ENCODE results near the gene CDSN.

DNA sequence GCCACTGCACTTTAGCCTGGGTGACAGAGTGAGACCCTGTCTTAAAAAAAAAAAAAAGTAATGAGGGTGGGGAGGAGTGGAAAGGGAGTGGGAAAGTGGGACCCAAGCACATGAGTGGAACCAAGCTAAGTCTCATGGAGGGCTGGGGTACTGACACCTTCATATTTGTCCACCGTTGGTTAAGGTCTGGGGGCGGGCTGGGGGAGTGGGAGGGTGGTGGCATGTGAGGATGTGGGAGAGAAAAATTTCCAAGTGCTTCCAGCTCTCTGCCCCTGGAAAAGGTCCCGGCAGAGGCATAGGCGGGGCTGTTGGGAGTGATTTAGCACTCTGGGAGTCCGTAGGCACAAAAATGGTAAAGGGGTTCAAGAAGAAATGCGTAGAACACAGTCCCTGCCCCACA, 12.6 kb upstream of the CDSN start:
- TF ChIP-seq, protein P1, sequence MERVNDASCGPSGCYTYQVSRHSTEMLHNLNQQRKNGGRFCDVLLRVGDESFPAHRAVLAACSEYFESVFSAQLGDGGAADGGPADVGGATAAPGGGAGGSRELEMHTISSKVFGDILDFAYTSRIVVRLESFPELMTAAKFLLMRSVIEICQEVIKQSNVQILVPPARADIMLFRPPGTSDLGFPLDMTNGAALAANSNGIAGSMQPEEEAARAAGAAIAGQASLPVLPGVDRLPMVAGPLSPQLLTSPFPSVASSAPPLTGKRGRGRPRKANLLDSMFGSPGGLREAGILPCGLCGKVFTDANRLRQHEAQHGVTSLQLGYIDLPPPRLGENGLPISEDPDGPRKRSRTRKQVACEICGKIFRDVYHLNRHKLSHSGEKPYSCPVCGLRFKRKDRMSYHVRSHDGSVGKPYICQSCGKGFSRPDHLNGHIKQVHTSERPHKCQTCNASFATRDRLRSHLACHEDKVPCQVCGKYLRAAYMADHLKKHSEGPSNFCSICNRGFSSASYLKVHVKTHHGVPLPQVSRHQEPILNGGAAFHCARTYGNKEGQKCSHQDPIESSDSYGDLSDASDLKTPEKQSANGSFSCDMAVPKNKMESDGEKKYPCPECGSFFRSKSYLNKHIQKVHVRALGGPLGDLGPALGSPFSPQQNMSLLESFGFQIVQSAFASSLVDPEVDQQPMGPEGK (CRISPR knock-in tag; IDR thresholded peaks at IDR 0.05; ENCODE audit: borderline replicate concordance): no peak
- no peak for TF ChIP-seq RARB (CRISPR knock-in tag; IDR thresholded peaks at IDR 0.05)
- no peak for TF ChIP-seq SNAI2 (CRISPR knock-in tag; IDR thresholded peaks at IDR 0.05)
- TF ChIP-seq, protein P2, sequence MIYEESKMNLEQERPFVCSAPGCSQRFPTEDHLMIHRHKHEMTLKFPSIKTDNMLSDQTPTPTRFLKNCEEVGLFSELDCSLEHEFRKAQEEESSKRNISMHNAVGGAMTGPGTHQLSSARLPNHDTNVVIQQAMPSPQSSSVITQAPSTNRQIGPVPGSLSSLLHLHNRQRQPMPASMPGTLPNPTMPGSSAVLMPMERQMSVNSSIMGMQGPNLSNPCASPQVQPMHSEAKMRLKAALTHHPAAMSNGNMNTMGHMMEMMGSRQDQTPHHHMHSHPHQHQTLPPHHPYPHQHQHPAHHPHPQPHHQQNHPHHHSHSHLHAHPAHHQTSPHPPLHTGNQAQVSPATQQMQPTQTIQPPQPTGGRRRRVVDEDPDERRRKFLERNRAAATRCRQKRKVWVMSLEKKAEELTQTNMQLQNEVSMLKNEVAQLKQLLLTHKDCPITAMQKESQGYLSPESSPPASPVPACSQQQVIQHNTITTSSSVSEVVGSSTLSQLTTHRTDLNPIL (CRISPR knock-in tag; IDR thresholded peaks at IDR 0.05; ENCODE audit: low read depth): no peak
- TF ChIP-seq ZNF70 (CRISPR knock-in tag; IDR thresholded peaks at IDR 0.05): no peak
- TF ChIP-seq ARNTL (CRISPR knock-in tag; IDR thresholded peaks at IDR 0.05; ENCODE audit: borderline replicate concordance, low read depth): no peak
- TF ChIP-seq, protein P3, sequence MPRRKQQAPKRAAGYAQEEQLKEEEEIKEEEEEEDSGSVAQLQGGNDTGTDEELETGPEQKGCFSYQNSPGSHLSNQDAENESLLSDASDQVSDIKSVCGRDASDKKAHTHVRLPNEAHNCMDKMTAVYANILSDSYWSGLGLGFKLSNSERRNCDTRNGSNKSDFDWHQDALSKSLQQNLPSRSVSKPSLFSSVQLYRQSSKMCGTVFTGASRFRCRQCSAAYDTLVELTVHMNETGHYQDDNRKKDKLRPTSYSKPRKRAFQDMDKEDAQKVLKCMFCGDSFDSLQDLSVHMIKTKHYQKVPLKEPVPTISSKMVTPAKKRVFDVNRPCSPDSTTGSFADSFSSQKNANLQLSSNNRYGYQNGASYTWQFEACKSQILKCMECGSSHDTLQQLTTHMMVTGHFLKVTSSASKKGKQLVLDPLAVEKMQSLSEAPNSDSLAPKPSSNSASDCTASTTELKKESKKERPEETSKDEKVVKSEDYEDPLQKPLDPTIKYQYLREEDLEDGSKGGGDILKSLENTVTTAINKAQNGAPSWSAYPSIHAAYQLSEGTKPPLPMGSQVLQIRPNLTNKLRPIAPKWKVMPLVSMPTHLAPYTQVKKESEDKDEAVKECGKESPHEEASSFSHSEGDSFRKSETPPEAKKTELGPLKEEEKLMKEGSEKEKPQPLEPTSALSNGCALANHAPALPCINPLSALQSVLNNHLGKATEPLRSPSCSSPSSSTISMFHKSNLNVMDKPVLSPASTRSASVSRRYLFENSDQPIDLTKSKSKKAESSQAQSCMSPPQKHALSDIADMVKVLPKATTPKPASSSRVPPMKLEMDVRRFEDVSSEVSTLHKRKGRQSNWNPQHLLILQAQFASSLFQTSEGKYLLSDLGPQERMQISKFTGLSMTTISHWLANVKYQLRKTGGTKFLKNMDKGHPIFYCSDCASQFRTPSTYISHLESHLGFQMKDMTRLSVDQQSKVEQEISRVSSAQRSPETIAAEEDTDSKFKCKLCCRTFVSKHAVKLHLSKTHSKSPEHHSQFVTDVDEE (CRISPR knock-in tag; IDR thresholded peaks at IDR 0.05): no peak
- TF ChIP-seq, protein P4, sequence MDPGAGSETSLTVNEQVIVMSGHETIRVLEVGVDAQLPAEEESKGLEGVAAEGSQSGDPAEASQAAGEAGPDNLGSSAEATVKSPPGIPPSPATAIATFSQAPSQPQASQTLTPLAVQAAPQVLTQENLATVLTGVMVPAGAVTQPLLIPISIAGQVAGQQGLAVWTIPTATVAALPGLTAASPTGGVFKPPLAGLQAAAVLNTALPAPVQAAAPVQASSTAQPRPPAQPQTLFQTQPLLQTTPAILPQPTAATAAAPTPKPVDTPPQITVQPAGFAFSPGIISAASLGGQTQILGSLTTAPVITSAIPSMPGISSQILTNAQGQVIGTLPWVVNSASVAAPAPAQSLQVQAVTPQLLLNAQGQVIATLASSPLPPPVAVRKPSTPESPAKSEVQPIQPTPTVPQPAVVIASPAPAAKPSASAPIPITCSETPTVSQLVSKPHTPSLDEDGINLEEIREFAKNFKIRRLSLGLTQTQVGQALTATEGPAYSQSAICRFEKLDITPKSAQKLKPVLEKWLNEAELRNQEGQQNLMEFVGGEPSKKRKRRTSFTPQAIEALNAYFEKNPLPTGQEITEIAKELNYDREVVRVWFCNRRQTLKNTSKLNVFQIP (CRISPR knock-in tag; IDR thresholded peaks at IDR 0.05; ENCODE audit: borderline replicate concordance, low read depth): no peak
- TF ChIP-seq GLIS3 (CRISPR knock-in tag; IDR thresholded peaks at IDR 0.05): no peak
- TF ChIP-seq ZNF565 (CRISPR knock-in tag; conservative IDR thresholded peaks at IDR 0.05; ENCODE audit: low read depth): no peak
- no peak for TF ChIP-seq ZFP30 (CRISPR knock-in tag; IDR thresholded peaks at IDR 0.05)
- no peak for TF ChIP-seq PPARA (CRISPR knock-in tag; IDR thresholded peaks at IDR 0.05; ENCODE audit: borderline replicate concordance)
- TF ChIP-seq CSDC2 (CRISPR knock-in tag; IDR thresholded peaks at IDR 0.05): no peak
- no peak for TF ChIP-seq TCF4 (CRISPR knock-in tag; IDR thresholded peaks at IDR 0.05; ENCODE audit: borderline replicate concordance)
